H7 (cell line): Measurements from ENCODE around the gene JUN. TPM values are rescaled to one million over a fixed set of nuclear protein-coding genes. Genes with fewer than 3 reads are reported as not detected.

Experiments
- DNase-seq: peaks from one replicate; pipeline ENCODE4 v3.0.0; 2012
- H3K27me3 ChIP-seq: 2 replicates; pipeline ENCODE4 v1.6.0; 2011; ENCODE audit warnings: mild to moderate bottlenecking, low read length; ENCODE audit not compliant: control insufficient read depth, insufficient read depth
- H3K36me3 ChIP-seq: replicated peaks from 2 replicates; pipeline ENCODE4 v1.5.1; 2011; ENCODE audit warnings: low read length; ENCODE audit not compliant: control insufficient read depth, insufficient read depth
- H3K4me3 ChIP-seq: 2 replicates; pipeline ENCODE4 v1.5.1; 2011; ENCODE audit warnings: low read depth, mild to moderate bottlenecking, control low read depth, low read length, moderate library complexity; ENCODE audit not compliant: insufficient read depth
- total RNA-seq: library from RNA; depleted of rRNA; stranded (reverse); fragments of >200 nt; shearing (Covaris generic); gene quantifications from 2 replicates; pipeline ENCODE4 v1.2.3, GENCODE V29; 2014

JUN gene
- total RNA-seq, 1 experiment from 2014 or later = 37.1 TPM

- peak; percentile 70 for DNase-seq
Measured at GRCh38 chr1:58783090-58783992, 506 bp downstream of the JUN start.

GRCh38 chr1:58782178-58783089, 1.4 kb downstream of the JUN start:
- DNase-seq = peak; percentile 79
- Histone ChIP-seq H3K36me3 (no peaks in the 10 kb centered on the region), H3K4me3 (peak overlapping the region; percentile 85), H3K27me3 (peaks cover 18% of the 10 kb centered on the region)

More at GRCh38 chr1:58783090-58783992, 506 bp downstream of the JUN start:
- H3K27me3 ChIP-seq = peaks cover 18% of the 10 kb centered on the region
- no peaks in the 10 kb centered on the region for H3K36me3 ChIP-seq
- peak overlapping the region; percentile 85 for H3K4me3 ChIP-seq

GRCh38 chr1:58781541-58782177, 2.2 kb downstream of the JUN start:
- peak overlapping the region; percentile 85 for H3K4me3 ChIP-seq
- peak; percentile 57 for DNase-seq

GRCh38 chr1:58780836-58781452, 2.9 kb downstream of the JUN start:
- Histone ChIP-seq H3K27me3 (peaks cover 18% of the 10 kb centered on the region), H3K36me3 (no peaks in the 10 kb centered on the region), H3K4me3 (peak overlapping the region; percentile 85)
- peak; percentile 35 for DNase-seq

More at GRCh38 chr1:58781541-58782177, 2.2 kb downstream of the JUN start:
- Histone ChIP-seq H3K27me3 (peaks cover 18% of the 10 kb centered on the region), H3K36me3 (no peaks in the 10 kb centered on the region)

GRCh38 chr1:58780411-58780810, 3.4 kb downstream of the JUN start:
- Histone ChIP-seq H3K4me3 (no peak overlapping the region), H3K27me3 (peaks cover 18% of the 10 kb centered on the region)
- DNase-seq = no peak

GRCh38 chr1:58779801-58780382, 4.0 kb downstream of the JUN start:
- DNase-seq = peak; percentile 10
- H3K36me3 ChIP-seq = no peaks in the 10 kb centered on the region
- peaks cover 18% of the 10 kb centered on the region for H3K27me3 ChIP-seq
- H3K4me3 ChIP-seq = no peak overlapping the region

More at GRCh38 chr1:58780411-58780810, 3.4 kb downstream of the JUN start:
- no peaks in the 10 kb centered on the region for H3K36me3 ChIP-seq

- no peak overlapping the region for H3K4me3 ChIP-seq
- no peaks in the 10 kb centered on the region for H3K36me3 ChIP-seq
- DNase-seq = no peak
- peaks cover 18% of the 10 kb centered on the region for H3K27me3 ChIP-seq
Measured at GRCh38 chr1:58779059-58779754, 4.6 kb downstream of the JUN start.

GRCh38 chr1:58778385-58779000, 5.4 kb downstream of the JUN start:
- Histone ChIP-seq H3K36me3 (no peaks in the 10 kb centered on the region), H3K27me3 (peaks cover 17% of the 10 kb centered on the region), H3K4me3 (no peak overlapping the region)
- no peak for DNase-seq

GRCh38 chr1:58774027-58774426, 9.8 kb downstream of the JUN start:
- no peak overlapping the region for H3K4me3 ChIP-seq
- no peaks in the 10 kb centered on the region for H3K36me3 ChIP-seq
- H3K27me3 ChIP-seq = no peaks in the 10 kb centered on the region
- DNase-seq = no peak

- DNase-seq = no peak
Measured at GRCh38 chr1:58773406-58773840, 10.4 kb downstream of the JUN start.

GRCh38 chr1:58769809-58770320, 14.0 kb downstream of the JUN start:
- no peaks in the 10 kb centered on the region for H3K36me3 ChIP-seq
- no peak for DNase-seq

More at GRCh38 chr1:58773406-58773840, 10.4 kb downstream of the JUN start:
- H3K27me3 ChIP-seq = no peaks in the 10 kb centered on the region
- H3K36me3 ChIP-seq = no peaks in the 10 kb centered on the region
- H3K4me3 ChIP-seq = no peak overlapping the region

GRCh38 chr1:58768971-58769808, 14.7 kb downstream of the JUN start:
- peak; percentile 69 for DNase-seq
- Histone ChIP-seq H3K4me3 (no peak overlapping the region), H3K27me3 (no peaks in the 10 kb centered on the region; the same call in 1 of the 2 replicates), H3K36me3 (no peaks in the 10 kb centered on the region)

More at GRCh38 chr1:58769809-58770320, 14.0 kb downstream of the JUN start:
- no peaks in the 10 kb centered on the region; the same call in 1 of the 2 replicates for H3K27me3 ChIP-seq
- H3K4me3 ChIP-seq = no peak overlapping the region
